GM19324 (cell line): ENCODE data around the gene PCDHB11.
"Not testable (repeated sequence)": the region's sequence is repeated elsewhere in the genome, so short reads cannot be mapped to it uniquely, and the experiment has no call there.

Experiments
- ATAC-seq: cut with Tn5 transposase; IDR thresholded peaks from one replicate; pipeline ENCODE4 v1.9.1; 2021; ENCODE audit warnings: mild to moderate bottlenecking, moderate library complexity; ENCODE audit not compliant: unreplicated experiment, low FRiP score

PCDHB11 gene

GRCh38 chr5:141234109-141234667, 34.8 kb downstream of the PCDHB11 start:
- ATAC-seq = no peak

GRCh38 chr5:141235922-141236321, 36.5 kb downstream of the PCDHB11 start:
- ATAC-seq = not testable (repeated sequence)

- ATAC-seq = no peak
Measured at GRCh38 chr5:141236516-141237313, 37.3 kb downstream of the PCDHB11 start.

- no peak for ATAC-seq
Measured at GRCh38 chr5:141241496-141241895, 42.1 kb downstream of the PCDHB11 start.

- no peak for ATAC-seq
Measured at GRCh38 chr5:141245250-141245717, 45.9 kb downstream of the PCDHB11 start, which contains the start of gene PCDHB15. Gene PCDHB15, plus strand, starts transcription at chr5:141245395. Its CDS starts 184 bp downstream, at chr5:141245579.

GRCh38 chr5:141246971-141247370, 47.5 kb downstream of the PCDHB11 start:
- not testable (repeated sequence) for ATAC-seq

- ATAC-seq = not testable (repeated sequence)
Measured at GRCh38 chr5:141247434-141247833, 48.0 kb downstream of the PCDHB11 start.

- no peak for ATAC-seq
Measured at GRCh38 chr5:141250576-141250975, 51.1 kb downstream of the PCDHB11 start.
